HCT116 (cell line): ENCODE results near the gene NDUFAF2. TPM values are rescaled to one million over a fixed set of nuclear protein-coding genes. Genes with fewer than 3 reads are reported as not detected.

ENCODE experiments used
- ATAC-seq: fragments of 200-7000 bp; cut with Tn5 transposase; 2 replicates; pipeline ENCODE4 v1.9.1; 2020; ENCODE audit warnings: mild to moderate bottlenecking, moderate library complexity
- BruUV-seq: library from RNA; stranded (reverse); fragments of 400-500 nt; replicated peaks from 2 replicates; lab custom pipeline; 2021; lab: Mats Ljungman, UMichigan
- CTCF ChIA-PET: fragments of 300-600 bp; sonication (Branson Sonifier 250); formaldehyde crosslinking; loops from one replicate; lab custom pipeline; 2021; ENCODE audit warnings: antibody characterized with exemption; lab: Charles Lee
- POLR2A ChIA-PET: fragments of 300-600, 350-600 bp; sonication (Branson Sonifier 250); formaldehyde crosslinking; loops from one replicate; lab custom pipeline; 2021; ENCODE audit warnings: antibody characterized with exemption; lab: Charles Lee
- RAD21 ChIA-PET, 2 experiments: fragments of 300-600 bp; sonication (Branson Sonifier 250); formaldehyde crosslinking; loops; one replicate each; lab custom pipeline; 2023; ENCODE audit warnings: low total read pairs in 2 of 2; ENCODE audit not compliant: uncharacterized antibody in 2 of 2, unreplicated experiment in 2 of 2, low non-redundant PET in 1 of 2; lab: Charles Lee
- DNase-seq: peaks from one replicate; pipeline ENCODE4 v3.0.0-alpha.2; 2010; ENCODE audit warnings: low read depth, low spot score
- H2AFZ ChIP-seq: fragments of 200-600 bp; shearing (Covaris generic), sonication (generic); 2 replicates; pipeline ENCODE4 v1.6.1; 2017; ENCODE audit warnings: low read depth, mixed run types, mixed read lengths, antibody characterized with exemption, low read length; ENCODE audit not compliant: poor library complexity, severe bottlenecking
- H3K27ac ChIP-seq: 2 replicates; pipeline ENCODE4 v1.5.1; 2012; ENCODE audit warnings: low read depth, low read length
- H3K27me3 ChIP-seq: fragments of 200-600 bp; sonication (generic); 2 replicates; pipeline ENCODE4 v1.6.1; 2016; ENCODE audit warnings: mixed run types, low read length, mixed read lengths; ENCODE audit not compliant: insufficient read depth
- H3K36me3 ChIP-seq, 2 experiments: fragments of 200-500 bp in 1 of 2; fragments of 200-600 bp in 1 of 2; sonication (Bioruptor generic) in 1 of 2; sonication (generic) in 1 of 2; 2 replicates each; pipeline versions ENCODE4 v1.5.1 to v1.6.1; 2014 to 2016; ENCODE audit warnings: low read length in 2 of 2, inconsistent platforms in 1 of 2, mixed read lengths in 1 of 2, mixed run types in 1 of 2; ENCODE audit not compliant: insufficient read depth in 2 of 2, control insufficient read depth in 1 of 2
- H3K4me1 ChIP-seq, 2 experiments: fragments of 200-600 bp in 1 of 2; sonication (generic) in 1 of 2; 2 replicates each; pipeline versions ENCODE4 v1.5.1 to v1.6.1; 2012 to 2017; ENCODE audit warnings: low read length in 2 of 2, inconsistent platforms in 1 of 2, mild to moderate bottlenecking in 1 of 2, mixed read lengths in 1 of 2, mixed run types in 1 of 2, moderate library complexity in 1 of 2; ENCODE audit not compliant: insufficient read depth in 2 of 2, control insufficient read depth in 1 of 2
- H3K4me2 ChIP-seq: fragments of 200-600 bp; sonication (generic); 2 replicates; pipeline ENCODE4 v1.6.1; 2017; ENCODE audit warnings: mixed run types, low read length, mixed read lengths
- H3K4me3 ChIP-seq, 2 experiments: fragments of 200-600 bp in 1 of 2; sonication (generic) in 1 of 2; replicated peaks in 1 of 2; 2 replicates each; pipeline ENCODE4 v1.5.1; 2011 to 2016; ENCODE audit warnings: low read length in 2 of 2, control low read depth in 1 of 2, low read depth in 1 of 2, mild to moderate bottlenecking in 1 of 2, mixed read lengths in 1 of 2, mixed run types in 1 of 2
- H3K79me2 ChIP-seq: fragments of 200-600 bp; sonication (generic); 2 replicates; pipeline ENCODE4 v1.6.1; 2017; ENCODE audit warnings: mild to moderate bottlenecking, mixed run types, low read length, moderate library complexity, mixed read lengths; ENCODE audit not compliant: insufficient read depth
- H3K9ac ChIP-seq: fragments of 200-600 bp; sonication (generic); 2 replicates; pipeline ENCODE4 v1.6.1; 2016; ENCODE audit warnings: low read length, mixed read lengths
- H3K9me2 ChIP-seq: fragments of 200-600 bp; sonication (generic), shearing (Covaris generic); 2 replicates; pipeline ENCODE4 v1.6.1; 2017; ENCODE audit warnings: mixed run types, mild to moderate bottlenecking, moderate library complexity; ENCODE audit not compliant: insufficient read depth
- H3K9me3 ChIP-seq, 2 experiments: fragments of 200-500 bp in 1 of 2; fragments of 200-600 bp in 1 of 2; sonication (Bioruptor generic) in 1 of 2; sonication (generic) in 1 of 2; 2 replicates each; pipeline ENCODE4 v1.6.1; 2014 to 2017; ENCODE audit warnings: low read length in 2 of 2, mixed read lengths in 2 of 2, inconsistent platforms in 1 of 2, low read depth in 1 of 2, mild to moderate bottlenecking in 1 of 2, mixed run types in 1 of 2, moderate library complexity in 1 of 2; ENCODE audit not compliant: control insufficient read depth in 1 of 2, insufficient read depth in 1 of 2
- H4K20me1 ChIP-seq: fragments of 200-600 bp; sonication (generic), shearing (Covaris generic); 2 replicates; pipeline ENCODE4 v1.6.1; 2017; ENCODE audit warnings: mixed run types, mild to moderate bottlenecking, moderate library complexity; ENCODE audit not compliant: insufficient read depth
- CBX3 ChIP-seq: IDR thresholded peaks from 2 replicates; pipeline ENCODE4 v1.6.1; 2012; ENCODE audit warnings: low read depth
- EGR1 ChIP-seq: IDR thresholded peaks from 2 replicates; pipeline ENCODE4 v1.6.1; 2012; ENCODE audit warnings: low read depth
- JUND ChIP-seq: IDR thresholded peaks from 2 replicates; pipeline ENCODE4 v1.6.1; 2012
- MAX ChIP-seq: IDR thresholded peaks from 2 replicates; pipeline ENCODE4 v1.6.1; 2012
- POLR2A ChIP-seq: IDR thresholded peaks from 2 replicates; pipeline ENCODE4 v1.7.0; 2011; ENCODE audit warnings: borderline replicate concordance; ENCODE audit not compliant: insufficient read depth, insufficient read length; ENCODE audit errors: extremely low read depth
- SIN3A ChIP-seq: IDR thresholded peaks from 2 replicates; pipeline ENCODE4 v1.6.1; 2012; ENCODE audit warnings: low read depth
- TCF7L2 ChIP-seq: IDR thresholded peaks from 2 replicates; pipeline ENCODE4 v1.7.0; 2011; ENCODE audit warnings: borderline replicate concordance, inconsistent platforms; ENCODE audit not compliant: insufficient read depth, insufficient read length; ENCODE audit errors: extremely low read depth
- ZFX ChIP-seq: fragments of 450-650 bp; IDR thresholded peaks from 2 replicates; pipeline ENCODE4 v1.6.1; 2017
- intact Hi-C: fragments of 100-400 bp; cut with micrococcal nuclease; formaldehyde crosslinking; loops from 2 replicates; pipeline ENCODE4 v1.10.0; 2022
- total RNA-seq: library from RNA; stranded (reverse); gene quantifications from one replicate; pipeline ENCODE4 v1.2.1, GENCODE V29; 2021; ENCODE audit not compliant: unreplicated experiment

NDUFAF2 gene
- total RNA-seq, 1 experiment from 2014 or later, result 36.9 TPM

- Histone ChIP-seq H3K36me3 (0 out of 4 replicates have a peak, but pooled peaks cover 0 to 6% of the 10 kb centered on the region in 2 experiments), H3K27ac (no peak overlapping the region), H4K20me1 (no peaks in the 10 kb centered on the region), H3K9ac (no peak overlapping the region), H3K9me3 (peaks cover 13 to 15% of the 10 kb centered on the region in 2 experiments; a peak in 2 of 4 replicates), H3K4me2 (no peak overlapping the region), H3K27me3 (no peaks in the 10 kb centered on the region), H3K79me2 (peaks cover 12% of the 10 kb centered on the region; the same call in 1 of the 2 replicates), H2AFZ (no peak overlapping the region), H3K4me1 (no peaks in the 10 kb centered on the region), H3K4me3 (no peak overlapping the region), H3K9me2 (no peaks in the 10 kb centered on the region)
- DNase-seq (no peak), ATAC-seq (no peak)
- CTCF ChIA-PET, result no interaction called here
- RAD21 ChIA-PET, result no interaction called here
- no TSS peak for BruUV-seq
- no peak for TF ChIP-seq POLR2A
- TF ChIP-seq CBX3, result no peak
- TF ChIP-seq SIN3A, result no peak
- TF ChIP-seq JUND, result no peak
- TF ChIP-seq, all 23 proteins: peak for 0
- intact Hi-C loops, result no loop called here
- POLR2A ChIA-PET, result no interaction called here
Measured at GRCh38 chr5:60992871-60993270, 47.9 kb downstream of the NDUFAF2 start.

- H3K4me3 ChIP-seq, result no peak overlapping the region
- no TSS peak for BruUV-seq
- RAD21 ChIA-PET, result no interaction called here
- ATAC-seq (no peak), DNase-seq (peak; percentile 6)
- H3K4me2 ChIP-seq, result no peak overlapping the region
- no peak overlapping the region for H3K9ac ChIP-seq
- no peaks in the 10 kb centered on the region for H3K4me1 ChIP-seq
- TF ChIP-seq MAX (no peak), EGR1 (no peak), ZFX (no peak), TCF7L2 (no peak), SIN3A (no peak)
- TF ChIP-seq, all 23 proteins: peak for 0
- Histone ChIP-seq H2AFZ (no peak overlapping the region), H3K79me2 (peaks cover 12% of the 10 kb centered on the region; the same call in 1 of the 2 replicates), H3K27ac (no peak overlapping the region), H4K20me1 (no peaks in the 10 kb centered on the region), H3K36me3 (0 out of 4 replicates have a peak, but pooled peaks cover 0 to 6% of the 10 kb centered on the region in 2 experiments), H3K9me2 (no peaks in the 10 kb centered on the region), H3K27me3 (no peaks in the 10 kb centered on the region), H3K9me3 (peaks cover 13 to 15% of the 10 kb centered on the region in 2 experiments; a peak in 2 of 4 replicates)
- ChIA-PET POLR2A (no interaction called here), CTCF (no interaction called here)
- intact Hi-C loops, result no loop called here
Measured at GRCh38 chr5:60993425-60993824, 48.4 kb downstream of the NDUFAF2 start.
